KOPT-K1 (cell line): ENCODE data around the gene KRT73.

Experiments used
- H3K27ac ChIP-seq: fragments of 200-600 bp; sonication (generic); 2 replicates; pipeline ENCODE4 v1.5.1; 2016; ENCODE audit warnings: antibody characterized with exemption, mild to moderate bottlenecking, low read depth, low read length; ENCODE audit not compliant: poor library complexity, severe bottlenecking
- H3K36me3 ChIP-seq: fragments of 200-600 bp; sonication (generic); 2 replicates; pipeline ENCODE4 v1.5.1; 2017; ENCODE audit warnings: antibody characterized with exemption, mild to moderate bottlenecking, low read length, moderate library complexity; ENCODE audit not compliant: insufficient read depth
- H3K9me3 ChIP-seq: fragments of 200-600 bp; sonication (generic); 2 replicates; pipeline ENCODE4 v1.5.1; 2017; ENCODE audit warnings: antibody characterized with exemption, low read length, mild to moderate bottlenecking; ENCODE audit not compliant: insufficient read depth, poor library complexity, severe bottlenecking

Gene KRT73

GRCh38 chr12:52634266-52635056, 16.1 kb upstream of the KRT73 start:
- no peaks in the 10 kb centered on the region for H3K9me3 ChIP-seq
- no peaks in the 10 kb centered on the region for H3K36me3 ChIP-seq
- no peak overlapping the region for H3K27ac ChIP-seq

- no peak overlapping the region for H3K27ac ChIP-seq
- no peaks in the 10 kb centered on the region for H3K9me3 ChIP-seq
- H3K36me3 ChIP-seq, result no peaks in the 10 kb centered on the region
Measured at GRCh38 chr12:52633383-52633782, 15.0 kb upstream of the KRT73 start.

GRCh38 chr12:52632656-52633055, 14.3 kb upstream of the KRT73 start:
- H3K36me3 ChIP-seq, result no peaks in the 10 kb centered on the region
- no peak overlapping the region for H3K27ac ChIP-seq
- H3K9me3 ChIP-seq, result no peaks in the 10 kb centered on the region

GRCh38 chr12:52631676-52632459, 13.5 kb upstream of the KRT73 start:
- Histone ChIP-seq H3K36me3 (no peaks in the 10 kb centered on the region), H3K27ac (no peak overlapping the region), H3K9me3 (no peaks in the 10 kb centered on the region)

- Histone ChIP-seq H3K9me3 (no peaks in the 10 kb centered on the region), H3K27ac (no peak overlapping the region), H3K36me3 (no peaks in the 10 kb centered on the region)
Measured at GRCh38 chr12:52631264-52631663, 12.9 kb upstream of the KRT73 start.

GRCh38 chr12:52630599-52631200, 12.3 kb upstream of the KRT73 start:
- Histone ChIP-seq H3K9me3 (no peaks in the 10 kb centered on the region), H3K27ac (no peak overlapping the region)

GRCh38 chr12:52630008-52630500, 11.7 kb upstream of the KRT73 start:
- no peak overlapping the region for H3K27ac ChIP-seq

More at GRCh38 chr12:52630599-52631200, 12.3 kb upstream of the KRT73 start:
- H3K36me3 ChIP-seq, result no peaks in the 10 kb centered on the region

GRCh38 chr12:52629281-52630007, 11.1 kb upstream of the KRT73 start:
- no peaks in the 10 kb centered on the region for H3K9me3 ChIP-seq
- no peak overlapping the region for H3K27ac ChIP-seq
- H3K36me3 ChIP-seq, result no peaks in the 10 kb centered on the region

More at GRCh38 chr12:52630008-52630500, 11.7 kb upstream of the KRT73 start:
- Histone ChIP-seq H3K36me3 (no peaks in the 10 kb centered on the region), H3K9me3 (no peaks in the 10 kb centered on the region)

- Histone ChIP-seq H3K27ac (no peak overlapping the region), H3K9me3 (no peaks in the 10 kb centered on the region), H3K36me3 (no peaks in the 10 kb centered on the region)
Measured at GRCh38 chr12:52628841-52629240, 10.5 kb upstream of the KRT73 start.

GRCh38 chr12:52628111-52628507, 9.8 kb upstream of the KRT73 start:
- Histone ChIP-seq H3K27ac (no peak overlapping the region), H3K36me3 (no peaks in the 10 kb centered on the region), H3K9me3 (no peaks in the 10 kb centered on the region)

GRCh38 chr12:52627395-52628110, 9.2 kb upstream of the KRT73 start:
- Histone ChIP-seq H3K9me3 (no peaks in the 10 kb centered on the region), H3K27ac (no peak overlapping the region), H3K36me3 (no peaks in the 10 kb centered on the region)

GRCh38 chr12:52622349-52622748, 4.0 kb upstream of the KRT73 start:
- H3K27ac ChIP-seq, result no peak overlapping the region
- H3K9me3 ChIP-seq, result no peaks in the 10 kb centered on the region
- H3K36me3 ChIP-seq, result no peaks in the 10 kb centered on the region

GRCh38 chr12:52618866-52619265, 507 bp upstream of the KRT73 start:
- H3K27ac ChIP-seq, result no peak overlapping the region
- H3K9me3 ChIP-seq, result no peaks in the 10 kb centered on the region
- H3K36me3 ChIP-seq, result no peaks in the 10 kb centered on the region

- Histone ChIP-seq H3K36me3 (no peaks in the 10 kb centered on the region), H3K9me3 (no peaks in the 10 kb centered on the region), H3K27ac (no peak overlapping the region)
Measured at GRCh38 chr12:52617403-52617785, 965 bp downstream of the KRT73 start.
